ENCODE results near the gene ZC3H12D.

Gene ZC3H12D

DNA sequence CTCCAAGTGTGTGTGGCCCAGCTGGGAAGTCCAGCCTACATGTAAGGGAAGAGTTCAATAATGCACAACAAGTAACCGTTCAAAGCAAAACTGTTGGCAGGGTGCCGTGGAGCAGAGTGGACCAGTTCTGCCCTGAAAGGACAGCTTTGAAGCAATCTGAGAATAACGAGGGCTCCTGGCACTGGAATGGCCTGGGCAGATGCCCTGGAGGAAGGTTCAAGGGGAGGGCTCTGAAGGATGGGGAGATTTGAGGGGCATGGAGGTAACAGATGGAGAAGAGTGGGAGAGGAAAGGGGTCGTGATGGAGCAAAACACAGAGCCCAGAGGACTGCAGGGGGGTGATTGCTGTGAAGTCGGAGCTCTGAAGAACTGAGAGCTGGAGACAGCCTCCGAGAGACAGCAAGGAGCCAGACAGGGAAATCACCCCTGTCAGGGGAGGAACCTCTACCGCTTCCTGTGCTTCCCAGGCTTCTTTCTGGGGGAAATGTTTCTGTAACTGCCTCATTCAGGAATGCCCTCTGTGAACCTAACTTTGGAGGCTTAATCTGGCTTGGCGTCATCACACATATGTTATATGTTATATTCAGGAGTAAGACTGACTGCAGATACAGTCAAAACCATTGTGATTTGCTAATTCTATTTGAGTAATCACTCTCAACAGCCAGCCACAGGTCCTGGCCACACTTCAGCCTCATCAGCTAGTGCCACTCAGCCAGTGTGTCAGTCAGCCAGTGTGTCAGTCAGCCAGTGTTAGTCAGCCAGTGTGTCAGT lies 41.2 kb downstream of the ZC3H12D start:
- DNase-seq (ENCODE audit: low read depth in 3 of 3), result no peak

- no peak for DNase-seq (ENCODE audit: low read depth in 3 of 3)
These were observed 43.1 kb downstream of the ZC3H12D start for GRCh38 chr6:149441740-149442139.

DNA sequence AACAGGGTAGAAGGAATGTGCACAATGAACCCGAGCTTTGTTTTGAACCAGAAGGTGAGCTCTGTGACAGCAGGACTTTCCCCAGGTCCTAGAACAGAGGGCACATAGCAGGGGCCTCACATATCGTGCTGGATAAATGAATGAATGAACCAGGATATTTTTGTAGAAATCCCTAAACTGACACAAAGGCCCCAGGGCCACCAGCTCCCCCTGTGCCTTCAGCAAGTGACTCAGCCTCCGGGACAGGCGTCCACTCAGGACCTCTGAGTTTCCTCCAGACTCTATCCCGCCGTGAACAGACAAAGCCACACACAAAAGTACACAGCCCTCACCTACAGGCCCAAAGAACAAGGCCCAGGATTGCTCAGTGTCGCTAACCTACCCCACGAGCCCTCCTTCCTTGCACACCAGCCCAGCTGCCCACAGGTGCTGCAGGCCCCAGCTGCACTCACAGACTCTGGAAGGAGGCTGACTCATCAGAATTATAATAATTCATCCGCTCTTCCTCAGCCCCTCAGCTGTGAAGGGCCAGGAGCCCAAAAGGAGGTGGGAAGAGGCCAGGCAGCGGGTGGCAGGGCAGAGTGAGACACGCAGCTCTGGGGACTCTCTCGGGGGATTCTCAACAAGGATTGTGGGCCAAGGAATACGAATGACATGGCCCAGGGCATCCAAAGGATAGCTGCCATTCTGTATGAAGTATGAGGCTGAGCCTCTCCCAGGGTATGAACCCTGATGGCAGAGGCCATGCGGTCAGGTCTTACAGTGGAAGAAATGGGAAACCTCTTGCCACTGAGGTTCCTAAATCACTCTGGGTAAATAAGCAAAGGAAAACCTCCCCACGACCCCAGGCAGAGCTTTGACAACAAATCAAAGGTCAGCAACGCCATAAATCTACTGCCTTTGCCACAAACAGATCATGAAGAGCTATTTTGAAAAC lies 43.8 kb downstream of the ZC3H12D start:
- no peak for DNase-seq (ENCODE audit: low read depth in 3 of 3)

GRCh38 chr6:149439626-149440025 lies 45.2 kb downstream of the ZC3H12D start:
- DNase-seq (ENCODE audit: low read depth in 3 of 3), result no peak

DNA sequence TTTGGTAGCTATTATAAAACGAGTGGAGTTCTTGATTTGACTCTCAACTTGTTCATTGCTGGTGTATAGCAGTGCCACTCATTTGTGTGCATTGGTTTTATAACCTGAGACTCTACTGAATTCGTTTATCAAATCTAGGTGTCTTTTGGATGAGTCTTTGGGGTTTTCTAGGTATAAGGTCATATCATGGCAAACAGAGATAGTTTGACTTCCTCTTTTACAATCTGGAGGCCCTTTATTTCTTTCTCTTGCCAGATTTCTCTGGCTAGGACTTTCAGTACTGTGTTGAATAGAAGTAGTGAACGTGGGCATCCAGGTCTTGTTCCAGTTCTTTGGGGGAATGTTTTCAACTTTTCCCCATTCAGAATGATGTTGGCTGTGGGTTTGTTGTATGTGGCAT lies 46.0 kb downstream of the ZC3H12D start:
- no peak for DNase-seq (ENCODE audit: low read depth in 3 of 3)

DNA sequence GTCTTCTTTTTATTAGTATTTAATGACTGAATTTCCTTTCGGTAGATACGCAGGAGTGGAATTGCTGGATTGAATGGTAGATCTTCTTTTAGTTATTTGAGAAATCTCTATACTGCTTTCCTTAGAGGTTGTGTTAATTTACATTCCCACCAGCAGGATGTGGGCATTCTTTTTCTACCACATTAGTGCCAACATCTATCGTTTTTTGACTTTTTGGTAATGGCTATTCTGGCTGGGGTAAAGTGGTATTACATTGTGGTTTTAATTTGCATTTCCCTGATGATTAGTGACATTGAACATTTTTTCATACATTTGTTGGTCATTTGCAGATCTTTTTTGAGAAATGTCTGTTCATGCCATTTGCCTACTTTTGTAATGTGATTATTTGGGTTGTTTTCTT lies 47.6 kb downstream of the ZC3H12D start:
- no peak for DNase-seq (ENCODE audit: low read depth in 3 of 3)

GRCh38 chr6:149436647-149437046 lies 48.2 kb downstream of the ZC3H12D start:
- no peak for DNase-seq (ENCODE audit: low read depth in 3 of 3)

DNA sequence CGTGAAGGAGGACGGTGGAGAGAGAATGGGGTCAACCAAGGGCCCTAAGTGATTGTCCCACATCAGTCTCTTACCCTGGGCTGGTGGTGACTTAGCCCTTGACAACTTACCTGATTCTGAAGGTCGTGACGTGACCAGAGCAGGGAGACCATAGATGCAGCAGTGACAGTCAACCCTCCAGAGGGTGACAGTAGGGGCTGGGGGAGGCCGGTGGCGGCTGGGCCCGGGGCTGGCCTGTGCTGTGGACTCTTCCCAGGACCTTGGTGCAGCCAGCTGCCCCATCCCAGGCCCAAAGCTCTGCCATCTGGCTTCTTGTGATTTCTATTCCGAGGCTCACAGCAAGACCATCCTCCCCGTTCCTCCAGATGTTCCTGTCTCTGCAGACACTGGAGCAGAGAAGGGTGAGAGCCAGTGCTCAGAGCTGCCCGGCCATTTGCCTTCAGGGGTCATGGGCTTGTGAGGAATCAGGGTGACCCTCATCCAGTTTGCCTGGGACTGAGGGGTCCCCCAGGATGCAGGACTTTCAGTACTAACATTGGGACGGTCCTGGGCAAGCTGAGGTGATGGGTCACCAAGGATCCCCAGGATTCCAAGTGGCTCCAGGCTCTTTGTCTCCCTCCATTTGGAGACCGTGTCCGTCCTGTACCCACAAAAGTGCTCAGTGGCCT lies 48.8 kb downstream of the ZC3H12D start:
- DNase-seq (ENCODE audit: low read depth in 3 of 3), result no peak

DNA sequence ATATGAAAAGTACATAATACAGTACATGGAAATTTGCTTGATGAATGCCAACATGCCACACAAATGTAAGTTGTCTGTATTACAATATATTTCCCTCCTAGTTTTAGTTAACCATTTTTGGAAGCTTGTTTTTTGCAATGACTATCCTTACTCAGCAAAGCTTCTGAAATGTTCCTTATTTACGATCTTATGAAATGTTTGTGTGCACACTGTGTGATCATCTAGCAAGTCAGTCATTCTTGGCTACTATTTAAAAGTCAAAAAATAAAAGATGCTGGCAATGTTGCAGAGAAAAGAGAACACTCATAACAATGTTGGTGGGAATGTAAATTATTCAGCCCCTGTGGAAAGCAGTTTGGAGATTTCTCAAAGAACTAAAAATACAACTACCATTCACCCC lies 50.9 kb downstream of the ZC3H12D start:
- no peak for DNase-seq (ENCODE audit: low read depth in 3 of 3)

- no peak for DNase-seq (ENCODE audit: low read depth in 3 of 3)
These were observed 51.4 kb downstream of the ZC3H12D start for GRCh38 chr6:149433405-149433804.

DNA sequence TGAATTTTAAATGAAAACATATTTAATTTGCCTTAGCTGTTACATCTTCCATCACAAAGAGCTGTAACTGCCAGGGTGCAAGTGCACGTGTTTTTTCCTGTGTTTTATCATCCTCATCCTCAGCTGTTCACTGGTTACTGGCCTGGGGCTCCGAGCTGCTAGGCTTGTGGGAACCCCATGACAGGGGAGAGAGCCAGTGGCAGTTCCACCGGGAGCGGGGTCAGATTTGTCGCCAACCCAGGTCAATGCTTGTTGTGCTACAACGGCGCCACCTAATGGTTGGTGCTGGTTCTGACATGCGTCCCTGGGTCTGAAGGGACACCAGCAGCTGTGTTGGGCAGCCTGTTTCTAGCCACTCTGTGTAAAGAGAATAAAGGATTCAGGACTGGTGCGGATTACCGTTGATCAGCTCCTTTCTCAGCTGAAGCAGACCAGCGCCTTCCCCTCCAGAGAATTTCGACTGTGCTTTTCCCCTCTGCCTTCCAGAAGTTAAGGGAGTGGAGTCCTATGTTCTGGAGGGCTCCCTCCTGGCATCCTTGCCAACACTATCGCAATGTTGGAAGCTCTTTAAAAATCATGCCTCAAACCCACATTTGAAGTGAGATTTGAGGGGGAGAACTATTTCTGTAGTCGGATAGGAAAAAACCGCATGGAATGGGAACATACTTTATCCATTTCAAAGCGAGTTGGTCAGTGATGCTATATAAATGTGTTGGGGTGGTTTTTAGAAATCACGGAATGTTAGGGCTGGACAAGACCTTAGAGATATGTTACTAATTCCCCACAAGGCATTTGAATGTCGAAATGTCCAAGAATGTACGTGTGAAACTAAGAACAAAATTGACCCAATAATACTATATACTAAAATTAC lies 52.7 kb downstream of the ZC3H12D start:
- DNase-seq (ENCODE audit: low read depth in 3 of 3), result peak; percentile 83 to 92 (median 92)

DNA sequence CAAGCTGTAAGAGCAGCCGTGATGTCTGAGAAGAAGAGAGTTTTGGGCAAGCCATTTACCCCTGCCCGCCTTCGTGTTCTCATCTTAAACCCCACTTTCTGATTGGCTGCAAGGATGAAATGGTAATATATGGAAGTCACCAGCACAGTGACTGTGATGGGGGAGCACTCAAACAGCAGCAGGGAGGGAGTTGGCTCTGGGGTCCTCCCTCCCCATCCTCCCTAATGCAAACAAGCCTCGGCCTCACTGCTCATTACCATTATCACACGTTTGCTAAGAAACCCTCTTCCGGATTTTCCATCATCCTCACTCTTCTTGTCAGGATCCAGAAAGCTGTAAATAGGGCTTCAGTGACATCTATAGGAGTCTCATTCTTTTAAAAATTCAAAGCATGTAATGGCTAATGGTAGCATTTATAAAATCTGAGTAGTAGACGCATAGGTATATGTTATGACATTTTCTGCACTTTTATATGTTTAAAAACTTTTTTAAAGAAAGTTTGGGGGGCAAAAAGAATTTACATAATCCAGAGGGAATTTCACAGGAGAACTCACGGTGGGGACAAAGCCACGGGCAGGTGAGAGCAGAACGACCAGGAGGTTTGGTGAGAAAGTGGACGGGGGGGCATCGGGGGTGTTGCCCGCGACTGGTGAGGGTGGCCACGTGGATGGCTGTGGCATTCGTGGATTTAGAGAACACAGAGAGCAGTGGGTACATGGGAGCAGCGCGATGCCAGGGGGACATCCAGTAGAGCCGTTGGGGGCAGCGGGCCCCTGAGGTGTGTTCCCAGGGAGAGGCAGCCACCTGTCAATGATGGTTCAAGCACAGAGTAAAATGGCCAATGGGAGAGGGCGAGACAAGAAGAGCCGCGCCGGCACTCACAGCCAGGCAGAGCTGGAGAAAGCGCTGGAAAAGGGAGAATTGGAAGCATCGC lies 55.1 kb downstream of the ZC3H12D start:
- DNase-seq (ENCODE audit: low read depth in 3 of 3), result no peak

GRCh38 chr6:149428606-149429005 lies 56.2 kb downstream of the ZC3H12D start:
- no peak for DNase-seq (ENCODE audit: low read depth in 3 of 3)

GRCh38 chr6:149425754-149426153 lies 59.1 kb downstream of the ZC3H12D start:
- no peak for DNase-seq (ENCODE audit: low read depth in 3 of 3)

DNA sequence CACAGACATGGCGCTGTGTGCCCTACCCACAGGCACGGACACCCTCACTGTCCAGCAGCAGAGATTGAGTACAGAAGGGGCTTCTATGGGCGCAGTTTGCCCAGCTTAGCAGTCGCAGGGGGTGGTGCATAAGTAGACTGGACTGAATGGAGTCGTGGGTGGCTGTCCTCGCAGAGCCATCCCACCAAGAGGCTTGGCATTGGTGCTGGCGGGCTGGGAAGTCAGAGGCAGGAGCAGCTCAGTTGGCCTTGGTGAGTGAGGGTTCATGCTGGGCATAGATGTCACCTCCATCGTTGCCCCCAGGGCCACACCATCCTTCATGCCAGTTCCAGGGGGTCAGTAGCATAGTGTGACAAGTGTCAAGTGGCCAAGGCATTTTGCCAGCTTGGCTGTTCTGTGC lies 59.6 kb downstream of the ZC3H12D start:
- no peak for DNase-seq (ENCODE audit: low read depth in 3 of 3)

GRCh38 chr6:149423964-149424440 lies 60.8 kb downstream of the ZC3H12D start:
- no peak for DNase-seq (ENCODE audit: low read depth in 3 of 3)

DNA sequence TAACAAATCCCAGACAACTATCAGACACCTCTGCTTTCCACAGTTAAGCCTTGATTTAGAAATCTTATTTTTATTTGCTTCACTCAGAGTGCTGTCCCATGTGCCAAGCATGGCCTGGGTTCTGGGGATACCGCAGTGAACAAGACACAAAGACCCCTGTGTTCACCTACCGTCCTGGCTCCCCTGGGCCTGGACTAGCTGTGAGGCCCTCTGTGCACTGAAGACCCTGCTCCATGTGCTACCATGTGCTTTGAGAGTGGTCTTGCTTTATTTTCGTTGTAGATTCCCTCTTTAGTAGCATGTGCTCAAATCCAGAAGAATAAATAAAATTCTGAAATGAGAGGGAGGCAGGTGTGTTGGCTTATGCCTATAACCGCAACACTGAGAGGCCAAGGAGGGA lies 62.2 kb downstream of the ZC3H12D start:
- no peak for DNase-seq (ENCODE audit: low read depth in 3 of 3)

GRCh38 chr6:149421132-149421531 lies 63.7 kb downstream of the ZC3H12D start:
- no peak for DNase-seq (ENCODE audit: low read depth in 3 of 3)

DNA sequence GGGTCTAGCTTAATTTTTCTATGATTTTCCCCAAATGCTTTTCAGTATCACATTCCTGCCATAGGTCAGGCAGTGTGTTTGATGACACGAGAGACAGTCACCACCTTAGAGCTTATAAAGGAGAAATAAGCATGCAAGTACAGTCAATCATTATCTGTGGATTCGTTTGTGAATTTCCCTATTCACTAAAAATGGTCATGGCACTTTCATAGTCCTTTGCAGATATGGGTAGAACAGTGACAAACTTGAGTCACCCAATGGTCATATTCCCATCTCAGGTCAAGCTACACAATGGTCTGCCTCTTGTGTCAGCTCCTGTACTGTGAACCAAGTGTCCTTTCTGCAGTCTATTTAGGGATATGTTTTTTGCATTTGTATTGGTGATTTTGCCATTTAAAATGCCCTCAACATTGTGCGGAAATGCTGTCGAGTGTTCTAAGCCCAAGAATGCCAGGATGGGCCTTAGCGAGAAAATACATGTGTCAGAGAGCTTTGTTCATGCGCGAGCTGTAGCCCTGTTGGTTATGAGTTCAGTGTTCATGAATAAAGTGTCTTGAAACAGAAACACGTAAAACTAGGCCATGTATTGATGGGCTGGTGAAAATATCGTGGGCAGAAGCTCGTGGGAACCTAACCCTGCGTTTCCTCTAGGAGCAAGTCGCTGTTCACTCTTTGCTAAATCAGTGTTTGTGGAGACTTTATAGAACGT lies 65.0 kb downstream of the ZC3H12D start:
- DNase-seq (ENCODE audit: low read depth in 3 of 3), result no peak
